Stimulated activated CD4-positive, alpha-beta T cell treated with anti-CD3 and anti-CD28 coated beads, Interleukin-2, amount 100 ng/mL, for 4 hours (primary cell): Measurements from ENCODE around the gene SIPA1.
A peak's percentile ranks its signal among the peaks of the same experiment; 100 is the strongest.
"Not testable (repeated sequence)": the region's sequence is repeated elsewhere in the genome, so short reads cannot be mapped to it uniquely, and the experiment has no call there.

Experiments
- DNase-seq: peaks from one replicate; pipeline ENCODE4 v3.0.0-alpha.2; 2020; ENCODE audit warnings: low read depth

Gene SIPA1

GRCh38 chr11:65645710-65646109 is 7.8 kb downstream of the SIPA1 start:
- DNase-seq: no peak

- no peak for DNase-seq
Measured at GRCh38 chr11:65646288-65646957, 8.5 kb downstream of the SIPA1 start.

DNA sequence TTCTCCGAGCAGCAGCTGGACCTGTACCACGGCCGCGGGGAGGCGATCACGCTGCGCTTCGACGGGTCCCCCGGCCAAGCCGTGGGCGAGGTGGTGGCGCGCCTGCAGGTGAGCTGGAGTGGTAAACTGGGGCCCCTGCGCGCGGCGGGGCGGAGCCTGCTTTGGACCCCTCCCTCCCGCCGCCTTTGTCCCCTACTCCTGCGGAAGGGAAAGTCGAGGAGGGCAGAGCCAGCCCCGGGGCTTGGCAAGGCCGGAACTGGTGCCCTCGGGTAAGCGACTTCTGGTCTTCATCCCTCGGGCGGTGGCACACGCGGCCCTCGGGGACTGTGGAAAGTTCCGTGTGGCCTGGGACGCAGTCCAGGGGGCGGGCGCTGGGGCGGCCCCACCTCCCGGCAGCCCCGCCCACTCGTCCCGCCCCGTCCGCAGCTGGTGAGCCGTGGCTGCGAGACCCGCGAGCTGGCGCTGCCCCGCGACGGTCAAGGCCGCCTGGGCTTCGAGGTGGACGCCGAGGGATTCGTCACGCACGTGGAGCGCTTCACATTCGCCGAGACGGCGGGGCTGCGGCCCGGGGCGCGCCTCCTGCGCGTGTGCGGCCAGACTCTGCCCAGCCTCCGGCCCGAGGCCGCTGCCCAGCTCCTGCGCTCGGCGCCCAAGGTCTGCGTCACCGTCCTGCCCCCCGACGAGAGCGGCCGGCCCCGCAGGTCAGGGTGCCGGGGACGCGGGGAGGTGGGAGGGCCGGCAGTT is 9.2 kb downstream of the SIPA1 start:
- no peak for DNase-seq

- no peak for DNase-seq
Measured at GRCh38 chr11:65648997-65649493, 11.1 kb downstream of the SIPA1 start.

DNA sequence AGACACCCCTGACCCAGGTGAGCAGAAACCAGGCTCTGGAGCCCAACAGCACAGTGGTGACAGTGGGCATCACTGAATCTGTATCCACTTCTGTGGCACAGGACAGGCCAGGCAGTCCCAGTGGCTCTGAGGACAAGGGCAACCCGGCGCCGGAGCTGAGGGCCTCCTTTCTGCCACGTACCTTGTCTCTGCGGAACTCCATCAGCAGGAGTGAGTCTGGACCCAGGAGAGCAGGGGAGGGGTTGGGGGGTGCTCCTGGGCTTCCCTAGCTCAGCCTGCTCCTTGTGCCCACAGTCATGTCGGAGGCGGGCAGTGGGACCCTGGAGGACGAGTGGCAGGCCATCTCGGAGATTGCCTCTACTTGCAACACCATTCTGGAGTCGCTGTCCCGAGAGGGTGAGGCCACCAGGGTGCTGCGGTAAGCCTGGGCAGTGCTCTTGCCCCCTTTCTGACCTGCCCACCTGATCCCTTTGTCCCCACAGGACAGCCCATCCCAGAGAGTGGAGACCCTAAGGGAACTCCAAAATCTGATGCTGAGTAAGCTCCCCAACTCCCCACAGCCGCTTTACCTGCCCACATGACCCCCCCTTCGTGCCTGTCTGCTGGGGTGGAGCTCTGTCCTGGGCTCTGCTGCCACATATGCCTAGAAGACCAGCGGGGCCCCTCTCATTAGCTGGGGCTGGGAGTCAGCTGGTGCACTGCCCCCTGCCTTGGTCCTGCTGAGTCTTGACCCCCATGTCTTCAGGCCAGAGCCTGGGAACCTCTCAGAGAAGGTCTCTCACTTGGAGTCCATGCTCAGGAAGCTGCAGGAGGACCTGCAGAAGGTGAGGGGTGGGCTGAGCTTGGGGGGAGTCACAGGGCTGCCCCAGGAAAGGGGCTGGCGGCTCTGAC is 12.0 kb downstream of the SIPA1 start:
- no peak for DNase-seq

DNA sequence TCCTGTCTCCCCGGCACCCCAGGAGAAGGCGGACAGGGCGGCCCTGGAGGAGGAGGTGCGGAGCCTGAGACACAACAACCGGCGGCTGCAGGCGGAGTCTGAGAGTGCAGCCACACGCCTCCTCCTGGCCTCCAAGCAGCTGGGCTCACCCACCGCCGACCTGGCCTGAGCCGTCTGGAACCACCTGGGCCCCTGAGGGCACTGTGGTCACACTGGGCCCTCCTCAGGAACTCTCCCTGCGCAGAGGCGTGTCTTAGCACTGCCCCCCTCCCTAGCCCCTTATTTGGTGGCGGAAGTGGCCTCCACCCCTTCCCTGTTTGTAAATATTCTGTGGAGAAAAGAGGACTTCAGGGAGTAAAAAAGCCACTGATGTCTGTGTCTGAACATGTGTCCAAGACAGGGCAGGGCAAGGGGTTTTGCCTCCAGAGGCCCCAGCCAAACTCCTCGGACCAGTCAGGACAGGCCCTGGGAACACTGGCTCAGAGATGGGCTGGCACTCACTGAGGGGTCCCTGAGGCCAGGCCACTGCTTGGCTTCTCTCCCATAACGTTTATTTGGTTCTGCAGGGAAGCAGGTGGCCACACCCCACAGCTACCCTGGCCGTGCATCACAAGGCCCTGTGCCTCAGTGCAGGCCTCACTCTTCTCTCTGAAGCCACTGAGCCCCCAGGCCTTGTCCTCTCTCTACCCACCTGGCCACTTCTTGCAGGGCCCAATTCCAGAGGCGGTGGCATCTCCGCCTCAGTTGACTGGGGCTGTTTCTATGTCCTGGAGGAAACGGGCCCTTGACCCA is 12.8 kb downstream of the SIPA1 start:
- no peak for DNase-seq

- DNase-seq: no peak
Measured at GRCh38 chr11:65651339-65651588, 13.4 kb downstream of the SIPA1 start.

DNA sequence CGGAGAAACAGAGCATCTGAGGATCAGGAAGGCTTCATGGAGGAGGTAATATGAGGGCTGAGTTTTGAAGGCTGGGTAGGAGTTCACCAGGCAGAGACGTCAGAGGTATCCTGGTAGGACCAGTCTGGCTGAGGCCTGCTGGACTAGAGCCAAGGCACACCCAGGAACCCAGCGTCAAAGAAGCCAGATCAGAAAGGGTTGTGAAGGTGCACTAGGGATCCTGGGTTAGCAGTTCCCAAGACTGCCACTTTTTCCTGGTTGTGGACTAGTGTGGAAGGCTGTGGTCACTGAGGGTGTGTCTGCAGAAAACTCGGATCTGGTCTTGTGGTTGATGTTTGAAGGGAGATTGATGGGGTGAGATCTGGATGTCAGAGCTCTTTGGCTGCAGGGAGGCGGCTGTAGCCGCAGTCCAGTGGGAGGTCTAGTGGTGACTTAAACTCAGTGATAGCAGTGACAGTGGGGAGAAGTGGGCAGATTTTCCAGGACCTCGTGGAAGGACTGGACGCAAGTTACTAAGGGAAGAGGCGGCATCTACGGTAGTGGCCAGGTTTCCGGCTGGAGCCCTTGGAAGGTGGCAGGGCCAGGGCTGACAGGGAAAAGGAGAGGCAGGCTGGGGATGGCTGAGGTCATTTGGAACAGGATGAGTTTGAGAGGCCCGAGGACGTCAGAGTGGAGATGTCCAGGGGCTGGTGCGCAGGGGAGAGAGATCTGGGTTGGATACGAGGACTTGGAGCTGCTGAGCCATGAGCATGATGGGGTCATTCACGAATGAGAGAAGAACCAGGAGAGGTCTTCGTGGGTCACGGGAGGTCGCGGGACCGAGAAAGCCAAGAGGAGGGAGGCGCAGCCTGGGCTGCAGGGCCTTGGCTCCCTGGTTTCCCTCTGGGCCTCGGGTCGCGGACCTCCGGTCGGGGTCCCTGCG is 13.9 kb downstream of the SIPA1 start:
- DNase-seq: no peak

- DNase-seq: peak; percentile 96
Measured at GRCh38 chr11:65652511-65653228, 14.8 kb downstream of the SIPA1 start.

DNA sequence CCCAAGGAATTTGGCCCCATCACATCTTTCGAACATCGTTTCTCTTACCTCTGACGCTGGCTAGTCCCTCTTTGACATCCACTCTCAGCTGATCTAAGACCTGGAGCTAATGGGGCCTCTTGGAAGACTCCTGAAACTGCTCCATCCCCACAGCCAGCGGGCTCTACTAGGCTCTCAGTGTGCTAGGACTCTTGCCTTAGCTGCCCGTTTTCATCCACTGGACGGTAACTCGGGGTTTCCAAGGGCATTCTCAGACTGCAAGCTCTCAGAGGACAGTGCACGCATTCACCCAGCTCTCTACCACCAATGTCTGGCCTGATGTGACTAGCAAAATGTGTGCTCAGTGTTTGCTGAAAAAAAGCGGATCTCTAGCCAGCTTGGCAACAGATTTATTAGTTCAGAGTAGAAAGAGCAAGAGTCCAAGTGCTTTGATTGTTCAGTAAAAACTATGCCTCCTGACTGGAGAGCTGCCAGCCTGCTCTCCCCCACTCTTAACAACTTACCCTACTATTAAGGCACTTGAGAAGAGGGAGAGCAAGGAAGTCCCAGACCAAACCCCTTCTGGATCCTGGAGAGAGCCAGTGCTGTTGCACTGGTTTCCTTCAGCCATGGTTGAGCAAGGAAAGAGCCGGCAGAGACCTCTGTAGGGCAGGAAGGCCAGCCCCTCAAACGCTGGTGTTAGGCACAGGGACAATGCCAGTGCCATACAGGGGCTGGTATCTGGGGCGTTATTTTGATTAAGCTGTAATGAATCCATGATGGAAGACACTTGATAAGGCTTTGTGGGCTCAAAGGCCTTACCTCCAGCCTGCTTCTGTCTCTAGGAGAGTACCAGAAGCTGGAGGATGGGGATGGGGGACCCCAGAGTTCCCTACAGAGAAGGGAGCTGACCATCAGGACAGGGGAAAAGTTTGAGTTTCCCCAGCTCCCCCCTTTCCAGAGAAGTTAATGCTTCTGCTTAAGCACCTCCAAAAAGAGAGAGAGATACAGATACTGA is 15.6 kb downstream of the SIPA1 start:
- DNase-seq: no peak

- no peak for DNase-seq
Measured at GRCh38 chr11:65654375-65655349, 16.8 kb downstream of the SIPA1 start.

DNA sequence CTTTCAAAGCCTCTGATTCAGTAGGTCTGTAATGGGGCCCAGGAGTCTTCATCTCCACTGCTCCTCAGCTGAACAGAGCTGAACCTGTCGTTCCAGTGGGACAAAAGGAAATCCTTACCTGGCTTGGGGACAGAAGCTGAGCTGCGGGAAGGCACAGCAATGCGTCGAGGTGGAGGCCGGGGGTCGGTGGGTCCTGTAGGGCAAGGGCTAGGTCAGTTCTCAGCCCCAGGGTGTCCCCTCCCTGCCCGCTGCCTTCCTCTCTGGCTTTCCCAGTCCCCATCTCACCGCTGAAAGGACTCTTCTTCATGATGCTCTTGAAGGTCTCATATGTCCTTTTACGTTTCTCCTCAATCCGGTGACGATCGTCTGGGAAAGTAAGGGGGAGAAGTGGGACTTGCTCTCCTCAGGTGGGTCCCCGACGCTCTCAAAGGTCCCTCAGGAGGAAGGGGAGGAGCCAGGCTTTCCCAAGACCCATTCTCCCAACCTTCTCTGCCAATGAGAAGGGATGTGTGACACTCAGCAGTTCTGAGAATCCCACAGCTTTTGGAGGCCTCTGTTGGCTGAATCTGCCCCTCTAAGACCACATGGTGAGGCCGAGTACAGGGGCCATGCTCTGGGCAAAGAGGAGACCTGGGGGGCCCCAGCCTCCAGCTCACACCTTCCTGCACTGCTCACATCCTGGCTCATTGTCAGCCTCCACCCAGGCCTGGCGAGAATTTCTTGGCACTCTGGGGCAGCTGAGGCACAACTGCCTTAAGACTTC is 17.9 kb downstream of the SIPA1 start:
- DNase-seq: no peak

- no peak for DNase-seq
Measured at GRCh38 chr11:65657426-65657825, 19.5 kb downstream of the SIPA1 start.

- DNase-seq: no peak
Measured at GRCh38 chr11:65658174-65659021, 20.5 kb downstream of the SIPA1 start.

GRCh38 chr11:65660038-65660437 is 22.1 kb downstream of the SIPA1 start:
- DNase-seq: no peak

DNA sequence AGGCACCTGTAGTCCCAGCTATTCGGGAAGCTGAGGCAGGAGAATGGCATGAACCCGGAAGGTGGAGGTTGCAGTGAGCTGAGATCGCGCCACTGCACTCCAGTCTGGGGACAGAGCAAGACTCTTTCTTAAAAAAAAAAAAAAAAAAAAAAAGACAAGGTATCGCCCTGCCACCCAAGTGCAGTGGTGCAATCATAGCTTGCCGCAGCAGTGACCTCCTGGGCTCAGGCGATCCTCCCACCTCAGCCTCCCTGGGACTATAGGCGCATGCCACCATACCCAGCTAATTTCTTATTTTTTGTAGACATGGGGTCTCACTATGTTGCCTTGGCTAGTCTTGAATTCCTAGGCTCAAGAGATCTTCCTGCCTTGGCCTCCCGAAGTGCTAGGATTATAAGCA is 23.0 kb downstream of the SIPA1 start:
- not testable (repeated sequence) for DNase-seq
